Stimulated activated CD8-positive, alpha-beta memory T cell treated with anti-CD3 and anti-CD28 coated beads, Interleukin-12 subunit alpha, Interleukin-12 subunit beta, amount 100 ng/mL, for 24 hours (primary cell): ENCODE results near the gene STON2.
"Not testable (repeated sequence)": the region's sequence is repeated elsewhere in the genome, so short reads cannot be mapped to it uniquely, and the experiment has no call there.

Experiments
- DNase-seq: peaks from one replicate; pipeline ENCODE4 v3.0.0-alpha.2; 2020; ENCODE audit errors: extremely low read depth

Gene STON2

GRCh38 chr14:81400202-81400678, at the start of gene STON2:
STON2 (minus strand) TSS chr14:81400324; CDS start chr14:81398382, 1,942 bp downstream.
- DNase-seq = no peak

- no peak for DNase-seq
Observed at GRCh38 chr14:81449576-81449975, 49.5 kb upstream of the STON2 start.

GRCh38 chr14:81449114-81449513, 49.0 kb upstream of the STON2 start:
- no peak for DNase-seq

GRCh38 chr14:81447021-81447764, 47.1 kb upstream of the STON2 start:
- no peak for DNase-seq

GRCh38 chr14:81446279-81447007, 46.3 kb upstream of the STON2 start:
- DNase-seq = no peak

- DNase-seq = no peak
Observed at GRCh38 chr14:81441626-81442134, 41.6 kb upstream of the STON2 start.

GRCh38 chr14:81440041-81440440, 39.9 kb upstream of the STON2 start:
- DNase-seq = no peak

GRCh38 chr14:81437244-81437643, 37.1 kb upstream of the STON2 start:
- DNase-seq = no peak

GRCh38 chr14:81436296-81437138, 36.4 kb upstream of the STON2 start:
- DNase-seq = no peak

- DNase-seq = no peak
Observed at GRCh38 chr14:81435391-81436295, 35.5 kb upstream of the STON2 start.

- DNase-seq = no peak
Observed at GRCh38 chr14:81435048-81435390, 34.9 kb upstream of the STON2 start.

GRCh38 chr14:81434230-81434629, 34.1 kb upstream of the STON2 start:
- no peak for DNase-seq

- DNase-seq = no peak
Observed at GRCh38 chr14:81433378-81433777, 33.3 kb upstream of the STON2 start.

GRCh38 chr14:81432219-81432661, 32.1 kb upstream of the STON2 start:
- DNase-seq = no peak

- no peak for DNase-seq
Observed at GRCh38 chr14:81430235-81430634, 30.1 kb upstream of the STON2 start.

GRCh38 chr14:81429749-81430148, 29.6 kb upstream of the STON2 start:
- DNase-seq = not testable (repeated sequence)

- DNase-seq = no peak
Observed at GRCh38 chr14:81429028-81429427, 28.9 kb upstream of the STON2 start.

GRCh38 chr14:81427348-81428058, 27.4 kb upstream of the STON2 start:
- no peak for DNase-seq

GRCh38 chr14:81423504-81423903, 23.4 kb upstream of the STON2 start:
- DNase-seq = no peak

GRCh38 chr14:81418057-81418790, 18.1 kb upstream of the STON2 start:
- DNase-seq = no peak
